ENCODE data around the gene UBR1.

- TF ChIP-seq POLR2A (IDR thresholded peaks at IDR 0.05) (no peak), CTCF (IDR thresholded peaks at IDR 0.05 in 4 of 5, conservative IDR thresholded peaks at IDR 0.05 in 1 of 5) (no peak)
Measured at GRCh38 chr15:43153269-43153668, 47.4 kb upstream of the UBR1 start.

All from gastrocnemius medialis (tissue), 4 donors.